GM19372 (cell line): ENCODE data around the gene TMEM204.

ENCODE experiments used
- ATAC-seq: cut with Tn5 transposase; IDR thresholded peaks from one replicate; pipeline ENCODE4 v1.9.1; 2021; ENCODE audit warnings: mild to moderate bottlenecking, low read depth, moderate library complexity; ENCODE audit not compliant: unreplicated experiment

TMEM204 gene

GRCh38 chr16:1498899-1499676 lies 34.4 kb upstream of the TMEM204 start:
- no peak for ATAC-seq

- no peak for ATAC-seq
Observed at GRCh38 chr16:1499756-1500464, 33.6 kb upstream of the TMEM204 start.

GRCh38 chr16:1500465-1501150 lies 32.9 kb upstream of the TMEM204 start:
- no peak for ATAC-seq

- no peak for ATAC-seq
Observed at GRCh38 chr16:1501630-1502029, 31.8 kb upstream of the TMEM204 start.

- ATAC-seq: no peak
Observed at GRCh38 chr16:1502092-1503004, 31.1 kb upstream of the TMEM204 start.

GRCh38 chr16:1503110-1503955 lies 30.1 kb upstream of the TMEM204 start:
- no peak for ATAC-seq

- no peak for ATAC-seq
Observed at GRCh38 chr16:1505073-1505844, 28.2 kb upstream of the TMEM204 start.

GRCh38 chr16:1505912-1506311 lies 27.6 kb upstream of the TMEM204 start:
- no peak for ATAC-seq

- no peak for ATAC-seq
Observed at GRCh38 chr16:1506494-1507213, 26.8 kb upstream of the TMEM204 start.

- no peak for ATAC-seq
Observed at GRCh38 chr16:1508494-1509187, 24.8 kb upstream of the TMEM204 start.

GRCh38 chr16:1509307-1510221 lies 23.9 kb upstream of the TMEM204 start:
- ATAC-seq: no peak

GRCh38 chr16:1510272-1510671 lies 23.2 kb upstream of the TMEM204 start:
- ATAC-seq: no peak

GRCh38 chr16:1510941-1511351 lies 22.5 kb upstream of the TMEM204 start:
- no peak for ATAC-seq

GRCh38 chr16:1511662-1512569 lies 21.6 kb upstream of the TMEM204 start:
- no peak for ATAC-seq

- no peak for ATAC-seq
Observed at GRCh38 chr16:1512774-1513173, 20.7 kb upstream of the TMEM204 start.
